Liver (tissue), 9 donors: ENCODE results near the gene CAT. TPM values are rescaled to one million over a fixed set of nuclear protein-coding genes. Genes with fewer than 3 reads are reported as not detected.

ENCODE experiments used
- DNase-seq: peaks from one replicate; pipeline ENCODE4 v3.0.0-alpha.2; 2017; ENCODE audit warnings: low spot score
- H3K27ac ChIP-seq, 2 donors: one replicate each; pipeline ENCODE4 v1.7.0; 2013; ENCODE audit warnings: inconsistent platforms in 2 of 2, low read length in 2 of 2, control low read depth in 1 of 2, low read depth in 1 of 2, mild to moderate bottlenecking in 1 of 2
- H3K27me3 ChIP-seq, 4 donors: one replicate each; pipeline versions ENCODE4 v1.6.1 to v1.7.0; 2013; ENCODE audit warnings: low read length in 3 of 4, inconsistent platforms in 1 of 4, mild to moderate bottlenecking in 1 of 4, moderate library complexity in 1 of 4; ENCODE audit not compliant: control insufficient read depth in 4 of 4, insufficient read depth in 4 of 4
- H3K36me3 ChIP-seq, 4 donors: one replicate each; pipeline versions ENCODE4 v1.6.1 to v1.7.0; 2013; ENCODE audit warnings: low read length in 3 of 4, mild to moderate bottlenecking in 3 of 4, low read depth in 1 of 4, moderate library complexity in 1 of 4; ENCODE audit not compliant: control insufficient read depth in 4 of 4, insufficient read depth in 3 of 4
- H3K4me1 ChIP-seq, 4 donors: one replicate each; pipeline versions ENCODE4 v1.6.1 to v1.7.0; 2013; ENCODE audit warnings: low read length in 3 of 4, mild to moderate bottlenecking in 3 of 4, moderate library complexity in 1 of 4; ENCODE audit not compliant: control insufficient read depth in 4 of 4, insufficient read depth in 4 of 4
- H3K4me3 ChIP-seq, 3 donors: one replicate each; pipeline versions ENCODE4 v1.6.1 to v1.7.0; 2013; ENCODE audit warnings: low read length in 3 of 3, control low read depth in 1 of 3, low read depth in 1 of 3, mild to moderate bottlenecking in 1 of 3
- H3K9ac ChIP-seq, 2 donors: one replicate each; pipeline ENCODE4 v1.7.0; 2013; ENCODE audit warnings: low read length in 2 of 2, mild to moderate bottlenecking in 2 of 2, moderate library complexity in 2 of 2, control low read depth in 1 of 2, low read depth in 1 of 2
- H3K9me3 ChIP-seq, 4 donors: one replicate each; pipeline versions ENCODE4 v1.6.1 to v1.7.0; 2013; ENCODE audit warnings: low read length in 3 of 4; ENCODE audit not compliant: control insufficient read depth in 4 of 4
- EGR1 ChIP-seq, 2 donors: IDR thresholded peaks; 2 replicates each; pipeline ENCODE4 v1.6.1; 2016 to 2018; ENCODE audit warnings: antibody characterized with exemption in 2 of 2, low read depth in 2 of 2
- FOXA1 ChIP-seq: IDR thresholded peaks from 2 replicates; pipeline ENCODE4 v1.6.1; 2016; ENCODE audit warnings: antibody characterized with exemption
- FOXA2 ChIP-seq: IDR thresholded peaks from 2 replicates; pipeline ENCODE4 v1.6.1; 2016; ENCODE audit warnings: antibody characterized with exemption
- GABPA ChIP-seq, 2 donors: IDR thresholded peaks in 1 of 2; conservative IDR thresholded peaks in 1 of 2; 2 replicates each; pipeline ENCODE4 v1.6.1; 2016; ENCODE audit warnings: antibody characterized with exemption in 2 of 2, mild to moderate bottlenecking in 1 of 2, moderate library complexity in 1 of 2
- HNF4A ChIP-seq, 2 donors: conservative IDR thresholded peaks; 2 replicates each; pipeline ENCODE4 v1.6.1; 2016; ENCODE audit warnings: antibody characterized with exemption in 2 of 2, mild to moderate bottlenecking in 2 of 2
- HNF4G ChIP-seq: IDR thresholded peaks from 2 replicates; pipeline ENCODE4 v1.6.1; 2016; ENCODE audit warnings: antibody characterized with exemption
- JUND ChIP-seq, 2 donors: IDR thresholded peaks; 2 replicates each; pipeline ENCODE4 v1.6.1; 2016; ENCODE audit warnings: antibody characterized with exemption in 2 of 2
- NR2F2 ChIP-seq: IDR thresholded peaks from 2 replicates; pipeline ENCODE4 v1.6.1; 2016; ENCODE audit warnings: antibody characterized with exemption
- RAD21 ChIP-seq, 2 donors: IDR thresholded peaks; 2 replicates each; pipeline ENCODE4 v1.6.1; 2016; ENCODE audit warnings: antibody characterized with exemption in 2 of 2, mild to moderate bottlenecking in 2 of 2
- RXRA ChIP-seq, 2 donors: IDR thresholded peaks; 2 replicates each; pipeline ENCODE4 v1.6.1; 2017 to 2018; ENCODE audit warnings: antibody characterized with exemption in 2 of 2, mild to moderate bottlenecking in 1 of 2
- SP1 ChIP-seq: IDR thresholded peaks from 2 replicates; pipeline ENCODE4 v1.6.1; 2018; ENCODE audit warnings: antibody characterized with exemption, mild to moderate bottlenecking
- TAF1 ChIP-seq: conservative IDR thresholded peaks from 2 replicates; pipeline ENCODE4 v1.6.1; 2016; ENCODE audit warnings: antibody characterized with exemption, mild to moderate bottlenecking
- YY1 ChIP-seq: IDR thresholded peaks from 2 replicates; pipeline ENCODE4 v1.6.1; 2016; ENCODE audit warnings: antibody characterized with exemption, mild to moderate bottlenecking
- WGBS: extraction: QIAGEN DNeasy Blood & Tissue Kit; methylation state at CpG from one replicate; pipeline ENCODE4 v1.1.7; 2013; 5-methylcytosine and 5-hydroxymethylcytosine counted together
- polyA plus RNA-seq, 2 donors: library from polyadenylated mRNA; stranded (reverse) in 1 of 2; unstranded in 1 of 2; fragments of 200-250 nt in 1 of 2; fragments of >200 nt in 1 of 2; fragmentation: Nextera tagmentation in 1 of 2; extraction: Ambion mirVana in 1 of 2; gene quantifications; one replicate each; pipeline versions ENCODE4 v1.2.1 to v1.2.3, GENCODE V29; 2013 to 2015
- total RNA-seq, 2 donors: library from RNA; depleted of rRNA; stranded (reverse); fragments of >200 nt; gene quantifications; one replicate each; pipeline ENCODE4 v1.2.3, GENCODE V29; 2014
- TF ChIP-seq, protein P1 (sequence below): IDR thresholded peaks from 2 replicates; pipeline ENCODE4 v1.6.1; 2016; ENCODE audit warnings: antibody characterized with exemption
- TF ChIP-seq, protein P2 (sequence below): fragments of 150-350 bp; IDR thresholded peaks from 2 replicates; pipeline ENCODE4 v1.5.1; 2017; ENCODE audit warnings: improper control_type of control experiment, low read depth, low read length; ENCODE audit not compliant: missing input control
- TF ChIP-seq, protein P3 (sequence below): IDR thresholded peaks from 2 replicates; pipeline ENCODE4 v1.6.1; 2016; ENCODE audit warnings: antibody characterized with exemption, mild to moderate bottlenecking
- TF ChIP-seq, protein P4 (sequence below): IDR thresholded peaks from 2 replicates; pipeline ENCODE4 v1.6.1; 2016; ENCODE audit warnings: antibody characterized with exemption
- TF ChIP-seq, protein P5 (sequence below): IDR thresholded peaks from 2 replicates; pipeline ENCODE4 v1.6.1; 2016; ENCODE audit warnings: antibody characterized with exemption
- donor health status: healthy.
- donor health status: healthy.
- donor health status: healthy.
- donor health status: healthy.
- donor health status: healthy.

Gene CAT
- total and polyA plus RNA-seq, 4 donors: 270 to 620 (median 388) TPM

DNA sequence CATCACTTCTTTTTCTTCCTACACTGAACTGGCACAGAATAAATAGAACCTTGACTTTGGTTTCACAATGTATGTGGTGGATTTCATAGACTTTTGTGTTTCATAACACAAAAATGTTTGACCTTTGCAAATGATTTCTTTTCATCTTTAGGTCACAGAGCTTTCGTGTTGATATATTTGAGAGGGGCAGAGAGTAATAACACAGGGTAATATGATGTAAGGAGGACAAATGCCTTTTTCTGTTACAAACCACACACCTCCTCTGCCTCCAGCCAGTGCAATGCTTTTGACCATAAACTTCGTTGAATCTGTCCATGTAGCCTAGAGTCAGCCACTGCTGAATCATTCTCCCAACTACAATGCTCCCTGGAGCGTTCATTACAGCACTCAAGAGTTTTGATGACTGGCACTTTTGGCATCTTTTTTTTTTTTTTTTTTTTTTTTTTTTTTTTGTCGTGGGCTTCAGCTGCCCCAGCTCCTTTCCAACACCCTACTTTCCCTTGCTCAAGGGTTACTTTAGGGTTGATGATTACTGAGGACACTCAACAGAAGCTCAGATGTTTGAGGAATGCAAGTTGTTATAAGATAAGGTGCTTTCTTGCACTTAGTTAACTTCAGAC, 11.4 kb upstream of the CAT start:
- peak overlapping the region; percentile 42 to 79 for H3K27ac ChIP-seq
- WGBS: 19% methylated on average over 4 of the region's 4 CpGs
- DNase-seq: no peak
- H3K9me3 ChIP-seq: no peaks in the 10 kb centered on the region
- H3K4me3 ChIP-seq: no peak overlapping the region
- H3K4me1 ChIP-seq: peaks cover 1 to 25% (median 17%) of the 10 kb centered on the region in 4 donors
- no peaks in the 10 kb centered on the region for H3K36me3 ChIP-seq
- TF ChIP-seq, protein P1, sequence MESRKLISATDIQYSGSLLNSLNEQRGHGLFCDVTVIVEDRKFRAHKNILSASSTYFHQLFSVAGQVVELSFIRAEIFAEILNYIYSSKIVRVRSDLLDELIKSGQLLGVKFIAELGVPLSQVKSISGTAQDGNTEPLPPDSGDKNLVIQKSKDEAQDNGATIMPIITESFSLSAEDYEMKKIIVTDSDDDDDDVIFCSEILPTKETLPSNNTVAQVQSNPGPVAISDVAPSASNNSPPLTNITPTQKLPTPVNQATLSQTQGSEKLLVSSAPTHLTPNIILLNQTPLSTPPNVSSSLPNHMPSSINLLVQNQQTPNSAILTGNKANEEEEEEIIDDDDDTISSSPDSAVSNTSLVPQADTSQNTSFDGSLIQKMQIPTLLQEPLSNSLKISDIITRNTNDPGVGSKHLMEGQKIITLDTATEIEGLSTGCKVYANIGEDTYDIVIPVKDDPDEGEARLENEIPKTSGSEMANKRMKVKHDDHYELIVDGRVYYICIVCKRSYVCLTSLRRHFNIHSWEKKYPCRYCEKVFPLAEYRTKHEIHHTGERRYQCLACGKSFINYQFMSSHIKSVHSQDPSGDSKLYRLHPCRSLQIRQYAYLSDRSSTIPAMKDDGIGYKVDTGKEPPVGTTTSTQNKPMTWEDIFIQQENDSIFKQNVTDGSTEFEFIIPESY: peak; percentile 61
- TF ChIP-seq, protein P2, sequence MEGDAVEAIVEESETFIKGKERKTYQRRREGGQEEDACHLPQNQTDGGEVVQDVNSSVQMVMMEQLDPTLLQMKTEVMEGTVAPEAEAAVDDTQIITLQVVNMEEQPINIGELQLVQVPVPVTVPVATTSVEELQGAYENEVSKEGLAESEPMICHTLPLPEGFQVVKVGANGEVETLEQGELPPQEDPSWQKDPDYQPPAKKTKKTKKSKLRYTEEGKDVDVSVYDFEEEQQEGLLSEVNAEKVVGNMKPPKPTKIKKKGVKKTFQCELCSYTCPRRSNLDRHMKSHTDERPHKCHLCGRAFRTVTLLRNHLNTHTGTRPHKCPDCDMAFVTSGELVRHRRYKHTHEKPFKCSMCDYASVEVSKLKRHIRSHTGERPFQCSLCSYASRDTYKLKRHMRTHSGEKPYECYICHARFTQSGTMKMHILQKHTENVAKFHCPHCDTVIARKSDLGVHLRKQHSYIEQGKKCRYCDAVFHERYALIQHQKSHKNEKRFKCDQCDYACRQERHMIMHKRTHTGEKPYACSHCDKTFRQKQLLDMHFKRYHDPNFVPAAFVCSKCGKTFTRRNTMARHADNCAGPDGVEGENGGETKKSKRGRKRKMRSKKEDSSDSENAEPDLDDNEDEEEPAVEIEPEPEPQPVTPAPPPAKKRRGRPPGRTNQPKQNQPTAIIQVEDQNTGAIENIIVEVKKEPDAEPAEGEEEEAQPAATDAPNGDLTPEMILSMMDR: no peak
- TF ChIP-seq SP1 (peak; percentile 69), EGR1 (IDR thresholded peaks at IDR 0.05; ENCODE audit: low read depth in 2 of 2) (no peak), RXRA (IDR thresholded peaks at IDR 0.05) (peak; percentile 79 to 90), FOXA2 (peak; percentile 65), RAD21 (IDR thresholded peaks at IDR 0.05) (peak; percentile 18 to 42), HNF4A (conservative IDR thresholded peaks at IDR 0.05) (peak; percentile 77 to 84), NR2F2 (peak; percentile 56), TAF1 (no peak), GABPA (IDR thresholded peaks at IDR 0.05 in 1 of 2, conservative IDR thresholded peaks at IDR 0.05 in 1 of 2) (no peak), FOXA1 (no peak), YY1 (peak; percentile 63), JUND (IDR thresholded peaks at IDR 0.05) (peak; percentile 39 to 50), HNF4G (peak; percentile 39)
- TF ChIP-seq, protein P3, sequence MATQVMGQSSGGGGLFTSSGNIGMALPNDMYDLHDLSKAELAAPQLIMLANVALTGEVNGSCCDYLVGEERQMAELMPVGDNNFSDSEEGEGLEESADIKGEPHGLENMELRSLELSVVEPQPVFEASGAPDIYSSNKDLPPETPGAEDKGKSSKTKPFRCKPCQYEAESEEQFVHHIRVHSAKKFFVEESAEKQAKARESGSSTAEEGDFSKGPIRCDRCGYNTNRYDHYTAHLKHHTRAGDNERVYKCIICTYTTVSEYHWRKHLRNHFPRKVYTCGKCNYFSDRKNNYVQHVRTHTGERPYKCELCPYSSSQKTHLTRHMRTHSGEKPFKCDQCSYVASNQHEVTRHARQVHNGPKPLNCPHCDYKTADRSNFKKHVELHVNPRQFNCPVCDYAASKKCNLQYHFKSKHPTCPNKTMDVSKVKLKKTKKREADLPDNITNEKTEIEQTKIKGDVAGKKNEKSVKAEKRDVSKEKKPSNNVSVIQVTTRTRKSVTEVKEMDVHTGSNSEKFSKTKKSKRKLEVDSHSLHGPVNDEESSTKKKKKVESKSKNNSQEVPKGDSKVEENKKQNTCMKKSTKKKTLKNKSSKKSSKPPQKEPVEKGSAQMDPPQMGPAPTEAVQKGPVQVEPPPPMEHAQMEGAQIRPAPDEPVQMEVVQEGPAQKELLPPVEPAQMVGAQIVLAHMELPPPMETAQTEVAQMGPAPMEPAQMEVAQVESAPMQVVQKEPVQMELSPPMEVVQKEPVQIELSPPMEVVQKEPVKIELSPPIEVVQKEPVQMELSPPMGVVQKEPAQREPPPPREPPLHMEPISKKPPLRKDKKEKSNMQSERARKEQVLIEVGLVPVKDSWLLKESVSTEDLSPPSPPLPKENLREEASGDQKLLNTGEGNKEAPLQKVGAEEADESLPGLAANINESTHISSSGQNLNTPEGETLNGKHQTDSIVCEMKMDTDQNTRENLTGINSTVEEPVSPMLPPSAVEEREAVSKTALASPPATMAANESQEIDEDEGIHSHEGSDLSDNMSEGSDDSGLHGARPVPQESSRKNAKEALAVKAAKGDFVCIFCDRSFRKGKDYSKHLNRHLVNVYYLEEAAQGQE: peak; percentile 39
- TF ChIP-seq, protein P4, sequence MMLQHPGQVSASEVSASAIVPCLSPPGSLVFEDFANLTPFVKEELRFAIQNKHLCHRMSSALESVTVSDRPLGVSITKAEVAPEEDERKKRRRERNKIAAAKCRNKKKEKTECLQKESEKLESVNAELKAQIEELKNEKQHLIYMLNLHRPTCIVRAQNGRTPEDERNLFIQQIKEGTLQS: no peak
- TF ChIP-seq, protein P5, sequence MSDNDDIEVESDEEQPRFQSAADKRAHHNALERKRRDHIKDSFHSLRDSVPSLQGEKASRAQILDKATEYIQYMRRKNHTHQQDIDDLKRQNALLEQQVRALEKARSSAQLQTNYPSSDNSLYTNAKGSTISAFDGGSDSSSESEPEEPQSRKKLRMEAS: peak; percentile 62
- H3K27me3 ChIP-seq: no peaks in the 10 kb centered on the region
- H3K9ac ChIP-seq: peak overlapping the region in 1 of 2 donors; percentile 31
